Measurements from ENCODE around the gene KDM3B. TPM values are rescaled to one million over a fixed set of nuclear protein-coding genes. Genes with fewer than 3 reads are reported as not detected.

KDM3B gene
- total RNA-seq, 1 experiment from 2014 or later = 89.2 TPM

GRCh38 chr5:138351056-138351455 is 1.4 kb upstream of the KDM3B start:
- peaks cover 15% of the 10 kb centered on the region; the same call in 1 of the 2 replicates for H3K79me2 ChIP-seq (ENCODE audit: insufficient read depth, low read length)
- no peak overlapping the region for H2BK15ac ChIP-seq (ENCODE audit: low read depth, low read length)
- H3K23ac ChIP-seq (ENCODE audit: insufficient read length, low read depth, low read length) = no peak overlapping the region
- H4K91ac ChIP-seq (ENCODE audit: insufficient read length, low read depth, low read length) = no peak overlapping the region
- H3K9ac ChIP-seq (ENCODE audit: extremely low read depth, insufficient read length, low read length) = no peak overlapping the region
- H3K27ac Mint-ChIP-seq = no peak overlapping the region
- TF ChIP-seq CTCF (conservative IDR thresholded peaks at IDR 0.05) = no peak
- no peaks in the 10 kb centered on the region for H3K9me3 ChIP-seq (ENCODE audit: control insufficient read depth, low read depth, low read length)
- no CpG with 5 or more reads among the region's 1 CpG for WGBS (ENCODE audit: extremely low coverage, insufficient read length, low lambda C conversion rate)
- H2BK5ac ChIP-seq (ENCODE audit: insufficient read length, low read length) = no peak overlapping the region
- H3T11ph ChIP-seq (ENCODE audit: low read length) = no peak overlapping the region
- peaks cover 6% of the 10 kb centered on the region for H3K4me1 ChIP-seq (ENCODE audit: insufficient read depth, low read length)
- no peak overlapping the region for H3K14ac ChIP-seq (ENCODE audit: insufficient read depth, low read length)
- no peak overlapping the region for H3K4me2 ChIP-seq (ENCODE audit: insufficient read depth, insufficient read length, low read length)
- no peak overlapping the region for H4K5ac ChIP-seq (ENCODE audit: insufficient read length, low read depth, low read length)
- no peak overlapping the region for H3K27ac ChIP-seq (ENCODE audit: insufficient read length, low read depth, low read length)
- no peak overlapping the region for H2AFZ ChIP-seq (ENCODE audit: low read length)
- no peak overlapping the region for H3K56ac ChIP-seq (ENCODE audit: insufficient read length, low read depth, low read length)
- no peaks in the 10 kb centered on the region for H3K27me3 Mint-ChIP-seq (ENCODE audit: low read depth)
- H2BK20ac ChIP-seq (ENCODE audit: low read depth, low read length, poor library complexity, severe bottlenecking) = no peak overlapping the region
- peaks cover 24 to 28% of the 10 kb centered on the region in 2 experiments for H3K4me1 Mint-ChIP-seq
- no peak overlapping the region for H2BK12ac ChIP-seq (ENCODE audit: insufficient read length, low read depth, low read length)
- no peaks in the 10 kb centered on the region for H4K20me1 ChIP-seq (ENCODE audit: control insufficient read depth, insufficient read depth, insufficient read length)
- H3K36me3 Mint-ChIP-seq (ENCODE audit: insufficient read depth in 1 of 3, low read depth in 3 of 3) = peaks cover 21 to 49% (median 36%) of the 10 kb centered on the region in 3 experiments
- no peak overlapping the region for H3K4ac ChIP-seq (ENCODE audit: low read depth, low read length)
- no peak overlapping the region for H2BK120ac ChIP-seq (ENCODE audit: low read depth, low read length, poor library complexity, severe bottlenecking)
- peaks cover 9% of the 10 kb centered on the region for H3K23me2 ChIP-seq (ENCODE audit: insufficient read length, low read depth, low read length, poor library complexity, severe bottlenecking)
- no peak overlapping the region for H2AK5ac ChIP-seq (ENCODE audit: insufficient read length, low read length)
- H3K9me3 Mint-ChIP-seq = peaks cover 0 to 4% of the 10 kb centered on the region in 2 experiments; a peak in 1 of 5 replicates
- no peaks in the 10 kb centered on the region for H3K27me3 ChIP-seq (ENCODE audit: insufficient read depth, low read length)
- H4K8ac ChIP-seq (replicated peaks; ENCODE audit: insufficient read length, low read depth, low read length) = no peak overlapping the region
- H3K79me1 ChIP-seq (ENCODE audit: insufficient read depth, low read depth, low read length, poor library complexity, severe bottlenecking) = no peaks in the 10 kb centered on the region
- DNase-seq = no peak
- H3K18ac ChIP-seq (ENCODE audit: insufficient read length, low read depth, low read length) = no peak overlapping the region
- H3K4me3 Mint-ChIP-seq = no peak overlapping the region
